ENCODE measurements around the gene ICAM5.

The ICAM5 gene

DNA sequence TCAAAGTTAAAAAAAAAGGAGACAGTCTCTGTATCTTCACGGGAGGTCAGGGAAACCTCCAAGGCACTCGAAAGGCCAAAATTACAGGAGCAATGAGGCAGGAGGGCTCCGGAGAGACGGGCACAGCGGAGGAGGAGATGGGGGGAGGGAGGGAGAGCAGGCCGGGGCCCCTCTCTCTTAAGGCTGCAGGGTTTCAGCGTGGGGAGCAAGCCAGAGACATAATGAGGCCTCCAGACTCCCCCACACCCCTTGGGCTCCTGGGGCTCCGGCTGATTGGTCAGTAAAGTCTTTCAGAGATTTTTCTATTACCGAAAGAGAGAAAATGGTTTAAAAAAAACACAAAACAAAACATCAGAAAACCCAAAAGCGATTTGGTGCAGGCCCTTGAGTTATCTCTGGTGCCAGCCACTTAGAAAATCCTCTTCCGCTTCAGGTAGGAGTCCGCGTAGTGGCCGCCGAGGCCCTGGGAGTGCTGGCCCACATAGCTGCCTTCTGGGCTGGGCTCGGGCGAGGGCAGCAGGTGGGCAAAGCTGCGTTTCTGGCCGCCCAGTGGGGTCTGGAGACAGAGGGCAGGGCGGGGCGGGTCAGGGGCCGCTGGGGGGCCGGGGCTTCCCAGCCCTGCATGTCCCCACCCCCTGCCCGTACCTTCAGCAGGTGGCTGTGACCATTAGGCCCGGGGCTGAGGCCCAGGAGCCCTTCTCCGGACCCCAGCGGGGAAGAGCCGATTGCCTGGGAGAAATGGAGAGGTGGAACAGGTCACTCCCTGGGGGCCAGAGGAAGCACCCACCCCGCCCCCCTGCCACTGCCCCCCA is 27.5 kb downstream of the ICAM5 start:
- H3K36me3 ChIP-seq (ENCODE audit: insufficient read depth, low read length): peaks cover 31% of the 10 kb centered on the region

DNA sequence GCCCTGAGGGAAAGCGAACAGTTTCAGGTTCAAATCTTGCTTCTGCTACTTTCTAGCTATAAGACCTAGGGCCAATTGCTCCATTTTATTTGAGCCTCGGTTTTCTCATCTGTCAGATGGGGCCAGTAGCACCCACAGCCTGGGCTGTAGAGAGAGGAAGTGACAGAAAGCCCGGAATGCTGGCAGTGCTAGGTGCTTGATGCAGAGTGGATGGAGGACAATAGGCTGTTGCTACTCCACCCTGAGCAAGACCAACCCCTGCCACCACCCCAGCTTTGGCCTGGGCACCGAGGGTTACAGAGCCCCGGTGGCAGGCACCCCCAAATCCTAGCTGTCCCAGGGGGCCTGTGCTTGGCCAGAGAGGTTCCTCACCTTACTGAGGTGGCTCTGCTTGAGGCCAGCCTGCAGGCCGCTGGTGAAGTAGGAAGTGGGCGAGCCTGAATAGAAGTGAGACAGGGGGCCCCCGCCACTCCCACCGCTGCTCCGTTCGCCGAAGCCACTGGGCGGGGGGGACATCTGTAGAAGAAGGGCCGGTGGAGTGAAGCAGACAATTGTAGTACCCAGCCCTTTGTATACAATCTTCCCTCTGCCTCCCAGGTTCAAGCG is 28.2 kb downstream of the ICAM5 start:
- Histone ChIP-seq H3K4me3 (ENCODE audit: low read depth in 1 of 2, low read length in 2 of 2) (no peak overlapping the region), H3K36me3 (ENCODE audit: insufficient read depth, low read length) (peaks cover 38% of the 10 kb centered on the region)

More for the DNA sequence above, 27.5 kb downstream of the ICAM5 start:
- H3K9ac ChIP-seq (ENCODE audit: low read length): no peak overlapping the region
- no peak overlapping the region for H3K27ac ChIP-seq (ENCODE audit: low read depth, low read length)
- no peaks in the 10 kb centered on the region for H3K27me3 ChIP-seq (ENCODE audit: control insufficient read depth in 1 of 2, insufficient read depth in 2 of 2, low read length in 2 of 2)
- no peaks in the 10 kb centered on the region for H3K9me3 ChIP-seq (ENCODE audit: low read length)
- H3K4me3 ChIP-seq (ENCODE audit: low read depth in 1 of 2, low read length in 2 of 2): no peak overlapping the region
- peaks cover 13% of the 10 kb centered on the region for H3K4me1 ChIP-seq (ENCODE audit: insufficient read depth, low read length)

DNA sequence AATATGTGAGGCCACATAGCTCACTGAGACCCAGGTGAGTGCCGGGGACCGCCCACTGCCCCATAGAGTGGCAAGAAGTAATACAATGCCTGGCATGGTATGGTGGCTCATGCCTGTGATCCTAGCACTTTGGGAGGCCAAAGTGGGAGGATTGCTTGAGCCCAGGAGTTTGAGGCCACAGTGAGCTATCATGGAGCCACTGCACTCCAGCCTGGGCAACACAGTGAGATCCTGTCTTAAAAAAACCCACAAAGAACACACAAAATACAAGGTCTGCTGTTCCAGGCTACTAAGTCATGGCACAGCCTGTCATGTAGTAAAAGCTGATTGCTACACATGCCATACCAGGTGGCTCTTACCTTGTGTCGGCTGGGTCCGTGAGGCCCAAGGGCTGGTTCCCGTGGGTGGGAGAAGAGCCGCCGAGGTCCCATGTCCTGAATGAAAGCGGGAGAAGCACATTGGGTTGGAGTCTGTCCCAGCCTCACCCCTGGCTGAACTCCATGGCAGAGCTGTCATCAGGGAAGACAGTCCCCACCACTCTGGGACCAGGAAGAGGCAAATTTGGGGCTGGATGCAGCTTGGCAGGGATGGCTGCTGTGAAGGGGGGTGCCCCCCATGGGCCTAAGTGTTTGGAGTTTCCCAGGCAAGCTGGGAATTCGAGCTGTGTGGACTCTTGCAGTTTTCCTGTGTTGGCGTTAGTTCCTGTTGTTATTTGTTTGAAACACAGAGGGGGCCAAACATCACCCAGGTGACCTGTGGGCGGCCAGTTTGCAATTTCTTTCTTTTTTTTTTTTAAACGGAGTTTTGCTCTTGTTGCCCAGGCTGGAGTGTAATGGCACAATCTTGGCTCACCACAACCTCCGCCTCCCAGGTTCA is 29.3 kb downstream of the ICAM5 start:
- H3K36me3 ChIP-seq (ENCODE audit: insufficient read depth, low read length): peaks cover 44% of the 10 kb centered on the region
- no peaks in the 10 kb centered on the region for H3K9me3 ChIP-seq (ENCODE audit: low read length)
- no peak overlapping the region for H3K27ac ChIP-seq (ENCODE audit: low read depth, low read length)
- peaks cover 13% of the 10 kb centered on the region for H3K4me1 ChIP-seq (ENCODE audit: insufficient read depth, low read length)
- H3K9ac ChIP-seq (ENCODE audit: low read length): no peak overlapping the region
- no peaks in the 10 kb centered on the region for H3K27me3 ChIP-seq (ENCODE audit: control insufficient read depth in 1 of 2, insufficient read depth in 2 of 2, low read length in 2 of 2)
- H3K4me3 ChIP-seq (ENCODE audit: low read depth in 1 of 2, low read length in 2 of 2): no peak overlapping the region

More for the DNA sequence above, 28.2 kb downstream of the ICAM5 start:
- Histone ChIP-seq H3K9ac (ENCODE audit: low read length) (no peak overlapping the region), H3K4me1 (ENCODE audit: insufficient read depth, low read length) (peaks cover 13% of the 10 kb centered on the region), H3K27me3 (ENCODE audit: control insufficient read depth in 1 of 2, insufficient read depth in 2 of 2, low read length in 2 of 2) (no peaks in the 10 kb centered on the region), H3K27ac (ENCODE audit: low read depth, low read length) (no peak overlapping the region), H3K9me3 (ENCODE audit: low read length) (no peaks in the 10 kb centered on the region)

DNA sequence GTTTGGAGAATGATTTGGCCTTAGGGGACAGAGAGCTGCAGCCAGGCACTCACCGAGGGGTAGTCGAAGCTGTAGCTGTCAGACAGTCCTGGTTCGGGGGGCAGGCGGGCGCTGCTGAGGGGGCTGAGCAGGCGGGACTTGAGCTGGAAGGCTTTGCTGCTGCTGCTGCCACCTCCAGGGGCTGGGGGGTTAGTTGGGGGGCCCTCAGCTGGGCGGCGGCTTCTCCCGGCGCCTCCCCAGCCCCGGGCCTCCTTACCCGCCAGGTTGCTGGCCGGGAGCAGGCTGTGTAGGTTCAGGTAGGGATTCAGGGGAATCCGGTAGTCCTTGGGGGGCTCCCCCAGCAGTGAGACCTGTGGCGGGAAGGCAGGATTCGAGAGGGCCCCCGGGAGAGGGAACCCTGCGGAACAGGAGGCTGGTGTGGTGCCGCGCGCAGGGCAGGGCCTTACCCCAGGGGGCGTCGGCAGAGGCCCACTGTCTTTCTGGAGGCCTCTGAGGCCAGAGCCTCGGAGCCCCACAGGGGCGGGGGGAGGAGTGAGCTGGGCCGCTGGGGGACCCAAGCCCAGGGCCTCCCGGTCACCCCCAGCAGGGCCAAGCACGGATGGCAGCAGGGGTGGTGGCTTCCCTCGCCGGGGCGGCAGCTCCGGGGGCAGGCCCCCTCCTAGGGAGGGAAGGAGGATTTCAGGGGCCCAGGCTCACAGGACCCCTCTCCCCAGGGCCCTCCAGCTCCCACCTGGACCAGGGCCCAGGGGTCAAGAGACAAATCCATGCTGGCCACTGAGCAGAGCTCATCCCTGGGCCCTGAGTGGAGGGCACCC is 31.1 kb downstream of the ICAM5 start:
- H3K36me3 ChIP-seq (ENCODE audit: insufficient read depth, low read length): peaks cover 50% of the 10 kb centered on the region
- no peak overlapping the region for H3K9ac ChIP-seq (ENCODE audit: low read length)

DNA sequence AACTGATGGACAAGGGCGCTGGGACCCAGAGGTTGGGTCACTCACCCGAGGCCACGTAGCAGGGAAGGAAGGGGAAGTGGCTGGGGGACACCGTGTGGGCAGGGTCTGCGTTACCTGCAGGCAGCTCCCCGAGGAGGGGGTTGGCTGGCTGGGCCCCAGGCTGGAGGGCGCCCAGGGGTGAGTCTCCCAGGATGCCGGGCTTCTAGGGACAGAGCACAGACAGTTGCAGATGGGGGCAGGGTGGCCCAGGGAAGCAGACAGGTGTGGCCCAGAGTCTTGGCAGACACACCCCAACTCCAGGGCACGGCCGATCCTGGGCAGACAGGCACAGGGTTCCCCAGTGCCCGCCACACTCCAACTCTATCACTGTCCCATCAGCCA is 31.7 kb downstream of the ICAM5 start:
- peaks cover 50% of the 10 kb centered on the region for H3K36me3 ChIP-seq (ENCODE audit: insufficient read depth, low read length)
- H3K27me3 ChIP-seq (ENCODE audit: control insufficient read depth in 1 of 2, insufficient read depth in 2 of 2, low read length in 2 of 2): no peaks in the 10 kb centered on the region
- no peak overlapping the region for H3K27ac ChIP-seq (ENCODE audit: low read depth, low read length)
- no peak overlapping the region for H3K9ac ChIP-seq (ENCODE audit: low read length)
- no peak overlapping the region for H3K4me3 ChIP-seq (ENCODE audit: low read depth in 1 of 2, low read length in 2 of 2)
- H3K9me3 ChIP-seq (ENCODE audit: low read length): no peaks in the 10 kb centered on the region
- no peaks in the 10 kb centered on the region for H3K4me1 ChIP-seq (ENCODE audit: insufficient read depth, low read length)

More for the DNA sequence above, 31.1 kb downstream of the ICAM5 start:
- H3K27me3 ChIP-seq (ENCODE audit: control insufficient read depth in 1 of 2, insufficient read depth in 2 of 2, low read length in 2 of 2): no peaks in the 10 kb centered on the region
- H3K4me3 ChIP-seq (ENCODE audit: low read depth in 1 of 2, low read length in 2 of 2): no peak overlapping the region
- no peak overlapping the region for H3K27ac ChIP-seq (ENCODE audit: low read depth, low read length)
- H3K9me3 ChIP-seq (ENCODE audit: low read length): no peaks in the 10 kb centered on the region
- H3K4me1 ChIP-seq (ENCODE audit: insufficient read depth, low read length): peaks cover 6% of the 10 kb centered on the region

DNA sequence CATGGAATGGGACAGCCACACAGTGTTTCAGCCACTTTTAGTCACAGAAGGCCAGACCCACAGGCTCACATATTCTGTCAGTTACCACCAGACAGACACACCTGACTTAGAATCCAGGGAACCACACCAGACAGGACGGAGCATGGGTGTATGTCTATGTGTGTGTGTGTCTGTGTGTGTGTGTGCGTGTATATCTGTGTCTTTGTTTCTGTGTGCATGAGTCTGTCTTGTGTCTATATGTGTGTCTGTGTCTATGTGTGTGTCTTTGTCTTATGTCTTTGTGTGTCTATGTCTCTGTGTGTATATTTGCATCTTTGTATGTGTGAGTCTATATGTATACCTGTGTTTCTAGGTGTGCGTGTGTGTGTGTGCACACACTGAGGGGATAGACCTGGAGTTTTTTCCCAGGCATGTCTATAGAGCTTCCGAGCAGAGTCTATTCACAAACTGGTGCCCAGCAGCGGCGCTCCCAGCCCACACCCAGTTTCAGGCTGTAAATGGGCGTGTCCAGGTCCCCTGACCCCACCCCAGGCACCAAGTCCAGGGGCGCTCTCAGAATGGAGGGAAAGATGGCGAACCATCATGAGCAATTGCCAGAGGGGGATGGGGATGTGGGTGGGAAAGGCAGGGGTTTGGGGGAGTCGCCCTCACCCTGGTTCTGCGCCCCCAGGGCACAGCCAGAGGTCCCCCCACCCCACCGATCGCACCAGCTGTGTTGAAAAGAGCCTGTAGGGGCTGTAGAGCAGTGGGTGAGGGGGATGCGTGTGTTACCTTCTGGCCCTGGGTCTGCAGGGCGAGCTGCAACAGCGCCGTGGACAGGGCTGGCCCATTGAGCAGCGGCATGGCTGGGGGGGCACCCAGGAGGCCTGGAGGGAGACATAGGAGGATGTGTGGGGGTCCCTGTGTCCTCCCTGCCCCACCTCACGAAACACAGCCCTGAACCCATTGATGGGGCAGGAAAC is 32.4 kb downstream of the ICAM5 start:
- Histone ChIP-seq H3K9me3 (ENCODE audit: low read length) (no peaks in the 10 kb centered on the region), H3K9ac (ENCODE audit: low read length) (no peak overlapping the region), H3K27me3 (ENCODE audit: control insufficient read depth in 1 of 2, insufficient read depth in 2 of 2, low read length in 2 of 2) (no peaks in the 10 kb centered on the region), H3K27ac (ENCODE audit: low read depth, low read length) (no peak overlapping the region), H3K4me3 (ENCODE audit: low read depth in 1 of 2, low read length in 2 of 2) (no peak overlapping the region), H3K4me1 (ENCODE audit: insufficient read depth, low read length) (no peaks in the 10 kb centered on the region), H3K36me3 (ENCODE audit: insufficient read depth, low read length) (peaks cover 53% of the 10 kb centered on the region)

DNA sequence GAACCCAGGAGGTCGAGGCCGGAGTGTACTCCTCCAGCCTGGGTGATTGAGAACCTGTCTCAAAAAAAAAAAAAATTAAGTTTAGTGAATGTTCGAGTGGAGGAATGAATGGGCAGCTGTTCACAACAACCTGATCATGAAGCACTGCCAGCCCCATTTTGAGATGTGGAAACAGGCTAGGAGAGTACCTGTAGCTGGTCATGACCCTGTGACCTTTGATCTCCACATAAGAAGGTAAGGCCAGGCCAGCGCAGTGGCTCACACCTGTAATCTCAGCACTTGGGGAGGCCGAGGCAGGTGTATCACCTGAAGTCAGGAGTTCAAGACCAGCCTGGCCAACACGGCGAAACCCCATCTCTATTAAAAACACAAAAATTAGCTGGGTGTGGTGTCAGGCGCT is 36.0 kb downstream of the ICAM5 start:
- H3K9me3 ChIP-seq (ENCODE audit: low read length): no peaks in the 10 kb centered on the region
- no peak overlapping the region for H3K9ac ChIP-seq (ENCODE audit: low read length)
- H3K27ac ChIP-seq (ENCODE audit: low read depth, low read length): no peak overlapping the region
- no peak overlapping the region for H3K4me3 ChIP-seq (ENCODE audit: low read depth in 1 of 2, low read length in 2 of 2)
- peaks cover 66% of the 10 kb centered on the region for H3K36me3 ChIP-seq (ENCODE audit: insufficient read depth, low read length)
- H3K27me3 ChIP-seq (ENCODE audit: control insufficient read depth in 1 of 2, insufficient read depth in 2 of 2, low read length in 2 of 2): no peaks in the 10 kb centered on the region
- H3K4me1 ChIP-seq (ENCODE audit: insufficient read depth, low read length): no peaks in the 10 kb centered on the region

DNA sequence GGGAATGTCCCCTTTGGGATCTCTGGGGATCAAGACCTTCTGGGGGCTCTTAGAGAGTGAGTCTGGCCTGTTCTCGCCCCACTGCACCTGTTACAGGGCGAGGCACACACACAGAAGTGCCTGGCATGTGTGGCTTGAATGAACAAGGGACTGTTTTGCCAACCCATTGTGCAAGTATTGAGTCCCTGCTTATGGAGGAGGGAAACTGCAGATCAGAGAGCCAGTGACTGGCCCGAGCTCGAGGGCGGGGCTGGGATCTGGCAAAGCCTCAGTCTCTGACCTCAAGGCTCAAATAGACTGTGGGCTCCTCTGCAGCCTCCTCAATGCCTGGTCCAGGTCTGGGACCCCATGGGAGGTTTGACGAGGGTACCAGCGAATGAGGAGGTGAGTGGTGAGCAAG is 38.0 kb downstream of the ICAM5 start:
- Histone ChIP-seq H3K36me3 (ENCODE audit: insufficient read depth, low read length) (peaks cover 49% of the 10 kb centered on the region), H3K9me3 (ENCODE audit: low read length) (no peaks in the 10 kb centered on the region), H3K27me3 (ENCODE audit: control insufficient read depth in 1 of 2, insufficient read depth in 2 of 2, low read length in 2 of 2) (no peaks in the 10 kb centered on the region), H3K4me3 (ENCODE audit: low read depth in 1 of 2, low read length in 2 of 2) (no peak overlapping the region), H3K27ac (ENCODE audit: low read depth, low read length) (no peak overlapping the region), H3K9ac (ENCODE audit: low read length) (no peak overlapping the region), H3K4me1 (ENCODE audit: insufficient read depth, low read length) (peaks cover 13% of the 10 kb centered on the region)

DNA sequence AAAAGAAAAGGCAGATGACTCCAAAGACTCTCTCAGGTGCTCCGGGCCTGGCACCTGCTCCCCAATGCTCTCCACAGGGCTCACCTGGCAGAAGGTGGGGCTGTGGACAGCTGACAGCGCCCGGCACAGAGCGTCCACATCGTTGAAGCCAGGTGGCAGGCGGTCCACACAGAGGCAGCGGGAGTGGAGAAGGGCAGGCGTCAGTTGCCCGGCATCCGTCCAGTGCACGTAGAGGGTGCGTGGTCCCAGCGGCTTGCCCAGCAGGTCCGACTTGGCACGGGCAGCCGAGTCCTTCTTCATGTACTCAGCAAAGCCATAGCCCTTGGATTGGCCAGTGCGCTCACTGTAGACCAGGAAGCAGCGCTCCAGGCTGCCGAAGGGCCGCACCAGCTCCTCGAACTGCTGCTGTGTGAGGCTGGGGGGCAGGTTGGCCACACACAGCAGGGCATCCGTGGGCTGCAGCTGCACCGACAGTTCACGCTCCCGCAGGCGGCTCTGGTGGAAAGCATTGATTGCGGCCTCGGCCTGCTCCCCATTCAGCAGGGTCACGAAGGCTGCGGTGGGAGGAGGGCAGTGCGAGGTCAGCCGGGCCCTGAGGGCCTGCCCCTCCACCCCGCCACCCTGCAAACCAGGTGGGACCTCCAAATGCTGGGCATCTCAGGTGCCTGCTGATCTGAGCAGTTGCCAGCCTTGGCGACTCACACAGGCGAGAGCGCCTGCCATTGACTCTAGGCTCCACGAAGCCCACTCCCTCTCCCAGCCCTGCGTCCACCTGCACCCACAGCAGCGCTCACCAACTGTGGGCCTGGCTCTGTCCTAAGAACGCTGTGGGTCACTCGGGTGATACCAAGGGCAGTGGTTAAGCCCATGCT is 39.0 kb downstream of the ICAM5 start:
- Histone ChIP-seq H3K27ac (ENCODE audit: low read depth, low read length) (no peak overlapping the region), H3K4me1 (ENCODE audit: insufficient read depth, low read length) (peaks cover 17% of the 10 kb centered on the region), H3K27me3 (ENCODE audit: control insufficient read depth in 1 of 2, insufficient read depth in 2 of 2, low read length in 2 of 2) (no peaks in the 10 kb centered on the region), H3K4me3 (ENCODE audit: low read depth in 1 of 2, low read length in 2 of 2) (no peak overlapping the region), H3K36me3 (ENCODE audit: insufficient read depth, low read length) (peaks cover 43% of the 10 kb centered on the region), H3K9me3 (ENCODE audit: low read length) (no peaks in the 10 kb centered on the region), H3K9ac (ENCODE audit: low read length) (no peak overlapping the region)

Measured in muscle layer of colon (tissue), 2 donors.